ENCODE data around the gene TMC1. TPM values are rescaled to one million over a fixed set of nuclear protein-coding genes. Genes with fewer than 3 reads are reported as not detected.

The TMC1 gene
- total and polyA plus RNA-seq, 2 of the 13 experiments (the other 11 are each of a cell fraction or from before 2014, with no cell fraction given): 0.02 to 0.03 TPM

DNA sequence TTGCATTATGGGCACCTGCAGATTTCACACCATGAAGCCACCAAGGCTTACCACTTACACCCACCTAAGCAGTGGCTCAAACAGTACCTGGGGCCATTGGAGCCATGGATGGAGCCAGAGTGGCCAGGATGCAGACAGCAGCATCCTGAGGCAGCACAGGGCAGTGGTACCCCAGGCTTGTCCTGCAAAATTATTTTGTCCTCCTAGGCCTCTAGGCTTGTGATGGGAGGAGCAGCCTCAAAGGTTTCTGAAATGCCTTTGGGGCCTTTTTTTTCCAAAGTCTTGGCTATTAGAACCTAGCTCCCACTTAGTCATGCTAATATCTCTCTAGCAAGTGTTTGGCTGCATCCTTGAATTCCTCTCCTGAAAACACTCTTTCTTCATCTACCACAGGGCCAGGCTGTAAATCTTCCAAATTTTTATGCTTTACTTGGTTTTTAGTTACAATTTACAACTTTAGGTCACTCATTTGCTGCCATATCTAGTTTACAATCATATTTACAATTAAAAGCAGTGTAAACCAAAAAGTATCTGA is 15.7 kb downstream of the TMC1 start (continued):
- TF ChIP-seq ZNF382 (CRISPR knock-in tag; IDR thresholded peaks at IDR 0.05; ENCODE audit: borderline replicate concordance): no peak
- TF ChIP-seq MLXIP (CRISPR knock-in tag; IDR thresholded peaks at IDR 0.05; ENCODE audit: borderline replicate concordance): no peak
- no peak for TF ChIP-seq ZNF891 (CRISPR knock-in tag; IDR thresholded peaks at IDR 0.05)
- TF ChIP-seq ATF7-NPFF (CRISPR knock-in tag; IDR thresholded peaks at IDR 0.05; ENCODE audit: low read depth): no peak
- no peak for TF ChIP-seq ETV5 (CRISPR knock-in tag; IDR thresholded peaks at IDR 0.05; ENCODE audit: borderline replicate concordance)
- TF ChIP-seq ZNF337 (CRISPR knock-in tag; IDR thresholded peaks at IDR 0.05; ENCODE audit: borderline replicate concordance, low read depth): no peak

DNA sequence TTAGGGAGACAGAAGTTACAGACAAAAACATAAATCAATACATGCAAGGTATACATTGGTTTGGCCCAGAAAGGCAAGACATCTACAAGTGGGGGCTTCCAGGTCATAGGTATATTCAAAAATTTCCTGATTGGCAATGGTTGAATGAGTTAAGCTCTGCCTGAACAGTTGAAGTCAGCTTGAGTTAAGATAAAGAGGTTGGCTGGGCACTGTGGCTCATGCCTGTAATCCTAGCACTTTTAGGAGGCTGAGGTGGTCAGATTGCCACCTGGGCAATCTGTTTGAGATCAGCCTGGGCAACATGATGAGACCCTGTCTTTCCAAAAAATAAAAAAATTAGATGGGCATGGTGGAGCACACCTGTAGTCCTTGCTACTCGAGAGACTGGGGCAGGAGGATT is 16.3 kb downstream of the TMC1 start:
- H3K36me3 ChIP-seq (replicated peaks in 1 of 2; ENCODE audit: control insufficient read depth in 1 of 2, insufficient read depth in 2 of 2, low read length in 2 of 2): no peaks in the 10 kb centered on the region

More for the DNA sequence above, 16.3 kb downstream of the TMC1 start:
- ChIA-PET POLR2A (no interaction called here), CTCF (ENCODE audit: low intra/inter-chr PET ratio, low total read pairs) (no interaction called here)
- TF ChIP-seq ZNF773 (CRISPR knock-in tag; IDR thresholded peaks at IDR 0.05; ENCODE audit: borderline replicate concordance) (no peak), ZNF605 (CRISPR knock-in tag; IDR thresholded peaks at IDR 0.05) (no peak), TIGD3 (CRISPR knock-in tag; IDR thresholded peaks at IDR 0.05; ENCODE audit: borderline replicate concordance) (no peak)
- no peak for DNase-seq (ENCODE audit: low spot score)
- in situ Hi-C loops (cut with HindIII; ENCODE audit: extremely low pct_ligation_motif_present, low pct_unique_long_range_greater_than_20kb) (no loop called here), intact Hi-C loops (cut with micrococcal nuclease; ENCODE audit: unreplicated experiment) (no loop called here)
- Histone ChIP-seq H3K4me1 (ENCODE audit: insufficient read depth, low read length) (peaks cover 7% of the 10 kb centered on the region; the same call in 1 of the 2 replicates), H3K79me2 (ENCODE audit: insufficient read depth, low read length) (no peaks in the 10 kb centered on the region), H3K4me3 (replicated peaks in 1 of 3; ENCODE audit: insufficient read depth in 1 of 3, low read depth in 2 of 3, low read length in 3 of 3) (no peak overlapping the region), H3K27ac (ENCODE audit: extremely low read length, insufficient read depth, low read length) (no peak overlapping the region), H3K9me3 (ENCODE audit: low read length) (no peaks in the 10 kb centered on the region), H3K9ac (ENCODE audit: insufficient read depth, low read depth, low read length) (no peak overlapping the region), H3K27me3 (ENCODE audit: control insufficient read depth in 1 of 2, insufficient read depth in 2 of 2, low read length in 2 of 2) (no peaks in the 10 kb centered on the region; a peak in 1 of 5 replicates), H4K20me1 (ENCODE audit: insufficient read depth, low read length) (no peaks in the 10 kb centered on the region), H2AFZ (ENCODE audit: low read length) (no peak overlapping the region), H3K4me2 (ENCODE audit: low read depth, low read length) (no peak overlapping the region)
- ATAC-seq: no peak
- no peak for FAIRE-seq
- 0% methylated on average over 1 of the region's 1 CpG for WGBS (ENCODE audit: low lambda C conversion rate)
- BruUV-seq (replicated peaks): no TSS peak

All from HepG2 (cell line).